Choroid plexus epithelial cell (primary cell): ENCODE measurements around the gene FXR1.

Experiments used
- DNase-seq: peaks from one replicate; pipeline ENCODE4 v3.0.0-alpha.2; 2010; ENCODE audit warnings: low read depth
- H3K4me3 ChIP-seq: 2 replicates; pipeline ENCODE4 v1.5.1; 2011; ENCODE audit warnings: low read depth, mild to moderate bottlenecking, control low read depth, low read length, moderate library complexity
- TF ChIP-seq, protein P1 (sequence below): conservative IDR thresholded peaks from 2 replicates; pipeline ENCODE4 v1.5.1; 2011; ENCODE audit warnings: low read depth, mild to moderate bottlenecking, control low read depth, inconsistent platforms, low read length, moderate library complexity

FXR1 gene

DNA sequence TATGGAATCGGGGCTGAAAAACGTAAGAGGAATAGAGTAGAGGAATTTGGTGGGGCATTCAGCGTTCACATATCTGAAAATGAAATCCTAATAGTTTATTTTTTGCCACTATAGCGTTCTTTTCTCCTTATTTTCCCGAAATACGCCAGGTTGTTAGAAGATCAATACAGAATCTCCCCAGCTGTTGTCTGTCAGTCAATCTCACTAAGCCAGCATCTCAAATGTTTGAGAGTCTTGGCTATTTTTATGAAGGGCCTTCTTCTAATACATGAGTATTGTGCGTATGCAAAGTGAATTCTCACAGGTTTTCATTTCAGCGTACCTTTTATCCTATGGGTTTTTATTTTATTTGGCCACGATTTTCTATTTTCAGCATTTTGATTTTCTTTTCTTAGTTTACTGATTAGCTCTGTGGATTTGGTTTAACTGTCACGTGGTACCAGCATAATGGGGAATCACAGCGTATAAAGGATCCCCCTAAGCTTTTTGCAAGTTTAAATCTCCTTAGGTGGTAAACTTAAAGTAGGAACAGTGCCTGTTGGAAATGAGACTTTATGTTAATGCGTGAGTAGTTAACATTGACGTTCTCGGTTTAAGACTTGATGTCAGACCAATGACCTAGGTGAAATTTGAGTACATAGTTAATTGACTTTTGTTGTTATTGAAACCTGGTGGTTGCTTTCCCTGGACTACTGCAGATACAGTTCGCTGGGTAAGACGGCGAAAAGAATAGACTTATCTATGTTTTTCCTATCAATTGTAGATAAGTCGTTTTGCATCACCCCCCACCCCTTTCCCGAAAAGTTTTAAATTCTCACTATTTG lies 1.3 kb downstream of the FXR1 start:
- TF ChIP-seq, protein P1, sequence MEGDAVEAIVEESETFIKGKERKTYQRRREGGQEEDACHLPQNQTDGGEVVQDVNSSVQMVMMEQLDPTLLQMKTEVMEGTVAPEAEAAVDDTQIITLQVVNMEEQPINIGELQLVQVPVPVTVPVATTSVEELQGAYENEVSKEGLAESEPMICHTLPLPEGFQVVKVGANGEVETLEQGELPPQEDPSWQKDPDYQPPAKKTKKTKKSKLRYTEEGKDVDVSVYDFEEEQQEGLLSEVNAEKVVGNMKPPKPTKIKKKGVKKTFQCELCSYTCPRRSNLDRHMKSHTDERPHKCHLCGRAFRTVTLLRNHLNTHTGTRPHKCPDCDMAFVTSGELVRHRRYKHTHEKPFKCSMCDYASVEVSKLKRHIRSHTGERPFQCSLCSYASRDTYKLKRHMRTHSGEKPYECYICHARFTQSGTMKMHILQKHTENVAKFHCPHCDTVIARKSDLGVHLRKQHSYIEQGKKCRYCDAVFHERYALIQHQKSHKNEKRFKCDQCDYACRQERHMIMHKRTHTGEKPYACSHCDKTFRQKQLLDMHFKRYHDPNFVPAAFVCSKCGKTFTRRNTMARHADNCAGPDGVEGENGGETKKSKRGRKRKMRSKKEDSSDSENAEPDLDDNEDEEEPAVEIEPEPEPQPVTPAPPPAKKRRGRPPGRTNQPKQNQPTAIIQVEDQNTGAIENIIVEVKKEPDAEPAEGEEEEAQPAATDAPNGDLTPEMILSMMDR = no peak
- peak; percentile 31 for DNase-seq
- peak overlapping the region; percentile 93 for H3K4me3 ChIP-seq

DNA sequence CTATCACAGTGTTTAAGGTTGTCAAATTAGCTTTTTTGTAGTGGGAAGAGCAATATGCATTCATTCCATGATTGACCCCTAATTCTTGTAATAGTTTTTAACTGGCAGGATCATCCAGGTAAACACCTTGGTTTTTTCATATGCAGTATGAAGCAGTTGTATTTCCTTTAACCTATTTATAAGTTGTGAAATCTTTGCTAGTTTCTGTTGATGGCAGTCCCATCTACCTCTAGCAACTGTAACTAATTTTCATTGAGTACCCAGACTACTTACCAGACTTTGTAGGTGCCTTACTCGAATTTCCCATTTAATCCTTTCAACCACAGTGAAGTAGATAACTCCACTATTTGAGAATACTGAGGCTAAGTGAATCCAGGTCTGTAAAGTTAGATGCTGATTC lies 6.1 kb downstream of the FXR1 start:
- DNase-seq = no peak
- TF ChIP-seq, protein P1 = no peak
- no peak overlapping the region for H3K4me3 ChIP-seq

DNA sequence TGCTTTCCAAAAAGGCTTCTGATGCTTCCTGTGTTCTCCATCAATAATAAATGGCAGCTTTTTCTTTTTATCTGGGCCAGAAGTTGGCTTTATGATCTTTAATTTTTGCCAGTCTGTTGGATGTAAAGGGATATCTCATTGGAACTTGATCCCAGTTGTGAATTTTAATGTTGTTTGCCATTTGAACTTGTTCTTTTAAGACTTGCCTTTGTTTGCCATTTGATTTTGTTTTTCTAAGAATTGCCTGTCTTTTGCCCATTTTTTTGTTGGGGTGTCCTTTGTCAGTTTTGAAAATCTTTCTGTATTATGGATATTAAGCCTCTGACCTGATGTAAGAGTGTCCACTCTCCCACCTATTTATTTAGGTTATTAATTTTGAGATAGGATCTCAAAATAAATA lies 9.8 kb downstream of the FXR1 start:
- no peak overlapping the region for H3K4me3 ChIP-seq
- TF ChIP-seq, protein P1 = no peak
- DNase-seq = no peak

DNA sequence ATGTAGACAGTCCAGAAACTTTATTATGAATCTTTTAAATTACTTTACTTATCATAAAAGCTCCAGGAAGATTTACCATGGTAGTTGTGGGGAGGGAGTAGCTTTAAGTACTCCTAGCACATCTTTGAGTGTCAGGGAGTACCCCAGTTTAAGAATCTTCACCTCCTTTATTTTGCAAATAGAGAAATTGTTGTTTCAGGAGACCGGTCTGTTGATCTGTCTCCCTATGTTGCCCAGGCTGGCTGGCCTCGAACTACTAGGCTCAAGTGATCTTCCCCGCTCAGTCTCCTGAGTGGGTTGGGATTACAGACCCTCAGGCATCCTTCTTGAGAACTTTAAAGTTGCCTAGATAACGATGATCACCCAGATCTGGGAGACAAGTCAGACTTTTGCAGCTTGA lies 11.1 kb downstream of the FXR1 start:
- TF ChIP-seq, protein P1 = no peak
- H3K4me3 ChIP-seq = no peak overlapping the region
- no peak for DNase-seq

DNA sequence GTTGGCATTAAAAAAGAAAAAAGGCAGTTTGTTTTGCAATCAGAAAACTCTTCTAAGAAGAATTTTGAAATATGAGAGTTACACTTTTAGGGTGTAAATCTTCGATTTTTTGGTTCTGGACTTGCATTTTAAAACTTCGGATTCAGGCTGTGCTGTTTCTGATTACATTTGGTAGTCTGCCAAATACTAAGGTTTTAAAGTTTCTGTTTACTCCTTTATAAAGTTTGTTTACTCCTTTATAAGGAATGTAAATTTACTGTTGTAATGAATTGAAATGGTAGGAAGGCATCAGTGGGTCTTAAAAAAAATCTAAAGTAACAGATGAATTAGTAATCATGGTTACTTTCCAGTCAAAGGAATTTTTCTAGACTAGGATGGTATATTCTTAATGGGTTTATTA lies 14.1 kb downstream of the FXR1 start:
- no peak for DNase-seq

DNA sequence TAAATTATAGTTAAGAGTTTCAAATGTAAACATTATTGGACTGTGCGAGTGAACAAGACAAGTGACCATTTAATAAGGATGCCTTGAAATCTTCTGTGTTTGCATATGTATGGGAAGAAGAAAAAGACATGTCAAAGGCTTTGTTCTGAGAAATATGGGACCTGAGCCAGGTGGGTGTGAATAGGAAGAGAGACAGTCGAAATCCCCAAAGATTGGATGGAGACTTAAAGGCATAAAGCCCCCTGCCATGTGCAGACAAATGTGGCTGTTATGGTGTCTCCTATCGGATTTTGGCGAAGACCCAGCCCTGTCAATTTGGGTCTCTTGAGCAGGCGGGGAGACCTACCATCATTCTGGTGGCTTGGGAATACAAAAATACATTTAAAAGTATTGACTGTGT lies 16.9 kb downstream of the FXR1 start:
- no peak overlapping the region for H3K4me3 ChIP-seq
- TF ChIP-seq, protein P1 = no peak
- DNase-seq = no peak

More for the DNA sequence above, 14.1 kb downstream of the FXR1 start:
- TF ChIP-seq, protein P1 = no peak
- H3K4me3 ChIP-seq = no peak overlapping the region

DNA sequence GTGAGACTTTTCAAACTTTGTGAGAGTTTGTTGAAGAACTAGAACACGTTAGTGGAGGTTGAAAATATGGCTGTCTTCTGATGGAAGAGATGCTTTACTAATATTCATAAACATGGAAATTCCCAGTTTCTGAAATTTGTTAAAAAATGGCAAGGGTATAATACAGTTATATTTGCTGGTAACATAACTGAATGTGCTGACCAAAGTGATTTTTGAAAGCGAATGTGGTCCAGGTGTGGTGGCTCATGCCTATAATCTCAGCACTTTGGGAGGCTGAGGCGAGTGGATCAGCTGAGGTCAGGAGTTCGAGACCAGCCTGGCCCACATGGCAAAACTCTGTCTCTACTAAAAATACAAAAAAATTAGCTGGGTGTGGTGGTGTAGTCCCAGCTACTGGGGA lies 18.1 kb downstream of the FXR1 start:
- no peak overlapping the region for H3K4me3 ChIP-seq
- DNase-seq = no peak
- TF ChIP-seq, protein P1 = no peak
